Activated T-helper 2 cell treated with anti-CD3 and anti-CD28 coated beads, Interferon-gamma antibody, Interleukin-2, Interleukin-4, amounts not matched to agents 10 μg/mL and 5 μg/mL and 100 μg/mL, durations not matched to agents 14 hours and 24 hours and 36 hours (primary cell): Measurements from ENCODE around the gene MYL4. TPM values are rescaled to one million over a fixed set of nuclear protein-coding genes. Genes with fewer than 3 reads are reported as not detected.
"Not testable (repeated sequence)": the region's sequence is repeated elsewhere in the genome, so short reads cannot be mapped to it uniquely, and the experiment has no call there.

Experiments used
- DNase-seq: peaks from one replicate; pipeline ENCODE4 v3.0.0; 2021; ENCODE audit warnings: low spot score
- H3K27ac Mint-ChIP-seq: one replicate; pipeline ENCODE4 v1.8.0; 2021; ENCODE audit warnings: mixed read lengths
- H3K27me3 Mint-ChIP-seq: one replicate; pipeline ENCODE4 v1.8.0; 2021; ENCODE audit warnings: low read depth, mixed read lengths
- H3K36me3 Mint-ChIP-seq: one replicate; pipeline ENCODE4 v1.8.0; 2021; ENCODE audit warnings: low read depth, mixed read lengths
- H3K4me1 Mint-ChIP-seq: one replicate; pipeline ENCODE4 v1.8.0; 2021; ENCODE audit warnings: low read depth, mixed read lengths
- H3K4me3 Mint-ChIP-seq: one replicate; pipeline ENCODE4 v1.8.0; 2021; ENCODE audit warnings: low read depth, mild to moderate bottlenecking, moderate library complexity, mixed read lengths
- H3K9me3 Mint-ChIP-seq: one replicate; pipeline ENCODE4 v1.8.0; 2021; ENCODE audit warnings: mixed read lengths
- intact Hi-C: fragments of 100-400 bp; cut with micrococcal nuclease; formaldehyde crosslinking; loops from one replicate; pipeline ENCODE4 v1.15.1; 2023
- total RNA-seq: library from RNA; stranded (reverse); gene quantifications from 2 replicates; pipeline ENCODE4 v1.2.3, GENCODE V29; 2022

Gene MYL4
- total RNA-seq, 1 donor from 2014 or later: not detected

DNA sequence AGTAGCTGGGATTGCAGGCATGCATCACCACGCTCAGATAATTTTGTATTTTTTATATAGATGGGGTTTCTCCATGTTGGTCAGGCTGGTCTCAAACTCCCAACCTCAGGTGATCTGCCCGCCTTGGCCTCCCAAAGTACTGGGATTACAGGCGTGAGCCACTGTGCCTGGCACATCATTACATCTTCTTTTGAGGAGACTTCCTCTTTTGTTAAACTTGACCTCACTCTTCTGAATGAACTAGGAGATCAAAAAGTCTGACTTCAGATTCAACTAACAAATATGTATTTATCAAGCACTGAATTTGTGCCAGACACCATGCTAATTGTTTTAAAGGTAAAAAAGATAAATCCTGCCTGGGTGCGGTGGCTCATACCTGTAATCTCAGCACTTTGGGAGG, 7.7 kb downstream of the MYL4 start:
- DNase-seq, H3K4me3 Mint-ChIP-seq, H3K36me3 Mint-ChIP-seq, H3K27ac Mint-ChIP-seq, H3K9me3 Mint-ChIP-seq, intact Hi-C loops: not testable (repeated sequence)
- Mint-ChIP-seq H3K27me3 (peaks cover 15% of the 10 kb centered on the region), H3K4me1 (peaks cover 31% of the 10 kb centered on the region)

DNA sequence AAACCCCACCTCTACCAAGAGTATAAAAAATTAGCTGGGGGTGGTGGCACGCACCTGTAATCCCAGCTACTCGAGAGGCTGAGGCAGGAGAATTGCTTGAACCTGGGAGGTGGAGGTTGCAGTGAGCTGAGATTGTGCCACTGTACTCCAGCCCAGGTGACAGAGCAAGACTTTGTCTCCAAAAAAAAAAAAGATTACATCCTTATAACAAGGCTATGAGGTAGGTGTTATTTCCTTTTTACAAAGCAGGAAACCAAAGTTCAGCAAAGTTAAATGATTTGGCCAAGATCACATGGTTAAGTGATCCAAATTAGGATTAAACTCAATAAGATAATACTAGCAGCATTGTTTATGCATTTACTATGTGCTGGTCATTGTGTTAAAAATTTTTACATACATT, 8.1 kb downstream of the MYL4 start:
- Mint-ChIP-seq H3K27me3 (peaks cover 13% of the 10 kb centered on the region), H3K4me1 (peaks cover 31% of the 10 kb centered on the region)
- intact Hi-C loops, H3K36me3 Mint-ChIP-seq, DNase-seq, H3K27ac Mint-ChIP-seq, H3K4me3 Mint-ChIP-seq, H3K9me3 Mint-ChIP-seq: not testable (repeated sequence)

DNA sequence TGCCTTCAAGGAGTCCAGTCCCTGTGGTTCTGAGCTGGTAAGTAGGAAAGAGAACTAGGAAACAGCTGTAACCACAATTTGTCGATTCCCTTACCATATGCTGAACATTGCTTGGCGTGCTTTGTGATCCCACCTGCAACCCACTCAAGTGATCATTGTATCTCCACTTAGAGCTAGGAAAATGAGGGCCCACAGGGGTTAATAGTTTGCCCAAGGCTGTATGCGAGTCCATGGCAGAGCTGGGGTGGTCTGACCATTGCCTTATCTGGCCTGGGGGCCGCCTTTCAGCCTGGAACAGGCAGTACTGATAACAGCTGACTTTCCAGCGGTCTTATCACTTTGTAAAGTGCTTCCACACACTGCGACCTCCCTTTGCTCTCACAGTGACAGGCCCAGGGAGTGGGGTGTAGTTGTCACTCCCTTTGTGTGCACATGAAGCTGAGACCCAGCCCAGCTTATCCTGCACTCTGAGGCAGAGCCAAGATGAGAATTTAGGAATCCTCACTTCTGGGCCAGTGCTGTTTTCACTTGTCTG, 9.8 kb downstream of the MYL4 start:
- Mint-ChIP-seq H3K4me1 (peaks cover 31% of the 10 kb centered on the region), H3K4me3 (no peak overlapping the region), H3K27me3 (peaks cover 7% of the 10 kb centered on the region), H3K36me3 (peaks cover 1% of the 10 kb centered on the region), H3K27ac (no peak overlapping the region), H3K9me3 (peaks cover 6% of the 10 kb centered on the region)
- intact Hi-C loops: no loop called here
- DNase-seq: no peak

DNA sequence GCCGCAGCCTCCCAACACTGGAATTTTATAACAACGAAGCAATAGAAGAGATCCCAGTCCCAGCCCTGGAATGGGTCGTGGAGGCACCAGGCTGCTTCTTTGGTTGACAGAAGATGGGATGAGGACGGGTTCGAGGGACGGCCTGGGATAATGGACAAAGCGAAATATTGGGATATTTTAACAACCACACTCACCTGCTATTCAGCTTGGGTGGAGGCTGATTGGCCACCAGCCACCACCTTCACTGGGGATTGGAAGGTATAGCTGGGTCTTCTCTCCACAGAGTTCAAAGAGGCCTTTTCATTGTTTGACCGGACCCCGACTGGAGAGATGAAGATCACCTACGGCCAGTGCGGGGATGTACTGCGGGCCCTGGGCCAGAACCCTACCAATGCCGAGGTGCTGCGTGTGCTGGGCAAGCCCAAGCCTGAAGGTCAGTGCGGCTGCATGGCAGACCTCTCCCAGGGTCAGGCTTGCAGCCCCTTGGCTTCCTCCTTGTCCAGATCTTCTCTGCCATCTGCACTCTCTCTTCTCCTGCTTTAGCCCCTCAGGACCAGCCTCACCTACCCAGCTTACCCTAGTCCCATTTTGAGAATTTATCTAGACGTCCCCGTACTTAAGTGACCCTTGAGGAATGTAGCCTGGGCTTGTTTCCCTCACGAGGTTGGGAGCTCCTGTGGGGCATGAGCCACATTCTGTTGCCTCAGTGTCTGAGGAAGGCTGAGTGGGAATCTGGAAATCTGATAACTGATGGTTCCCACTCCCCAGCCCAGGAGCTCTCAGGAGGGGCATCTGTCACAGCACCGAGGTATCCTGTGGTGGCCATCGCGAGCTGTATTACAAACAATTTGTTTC, 10.7 kb downstream of the MYL4 start:
- intact Hi-C loops: no loop called here
- Mint-ChIP-seq H3K4me1 (peaks cover 31% of the 10 kb centered on the region), H3K9me3 (peaks cover 13% of the 10 kb centered on the region), H3K36me3 (peaks cover 3% of the 10 kb centered on the region), H3K27me3 (peaks cover 7% of the 10 kb centered on the region), H3K27ac (no peak overlapping the region), H3K4me3 (no peak overlapping the region)
- DNase-seq: no peak

DNA sequence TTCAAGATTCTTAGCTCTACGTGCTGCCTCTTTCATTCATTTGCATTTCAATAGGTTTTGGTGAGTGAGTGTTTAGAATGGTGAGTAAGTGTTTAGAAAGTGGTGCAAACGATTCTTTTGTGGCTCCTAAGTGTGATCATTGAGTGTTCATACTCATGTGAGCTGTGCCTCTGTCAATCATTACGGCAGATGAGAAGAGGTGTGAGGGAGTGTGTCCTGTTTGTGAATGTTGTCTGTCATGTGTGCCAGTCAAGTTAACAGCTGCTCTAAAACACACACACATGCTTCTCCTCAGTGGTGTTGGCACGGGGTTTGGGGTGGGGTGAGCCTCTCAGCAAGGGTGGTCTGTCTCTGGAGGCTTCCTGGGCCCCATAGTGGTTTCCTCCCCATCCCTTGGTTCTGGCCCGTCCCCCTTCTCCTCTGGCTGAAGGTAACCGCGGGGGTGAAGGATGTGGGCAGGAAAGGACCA, 11.4 kb downstream of the MYL4 start:
- no peak overlapping the region for H3K4me3 Mint-ChIP-seq
- H3K4me1 Mint-ChIP-seq: peaks cover 31% of the 10 kb centered on the region
- peaks cover 13% of the 10 kb centered on the region for H3K9me3 Mint-ChIP-seq
- intact Hi-C loops: no loop called here
- no peak overlapping the region for H3K27ac Mint-ChIP-seq
- H3K27me3 Mint-ChIP-seq: peaks cover 4% of the 10 kb centered on the region
- no peak for DNase-seq
- peaks cover 3% of the 10 kb centered on the region for H3K36me3 Mint-ChIP-seq

DNA sequence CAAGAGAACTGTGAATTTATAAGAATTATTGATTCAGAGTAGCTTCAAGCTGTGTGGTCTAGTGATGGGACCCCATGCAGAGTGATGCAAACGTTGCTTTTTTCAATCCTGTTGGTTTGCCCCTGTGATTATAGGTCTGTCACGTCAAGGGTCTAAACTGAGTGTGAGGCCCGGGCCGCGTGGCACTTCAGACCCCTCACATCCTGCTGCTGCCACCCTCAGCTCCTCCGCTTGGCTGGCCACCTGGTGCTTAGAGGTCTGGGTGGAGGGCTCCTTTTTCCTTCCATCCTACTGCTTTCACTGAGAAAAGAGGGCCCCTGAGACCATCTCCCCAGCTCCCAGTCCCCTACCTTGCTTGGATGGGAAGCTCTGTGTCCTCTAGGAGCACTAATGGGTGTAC, 12.0 kb downstream of the MYL4 start:
- H3K27me3 Mint-ChIP-seq: peaks cover 2% of the 10 kb centered on the region
- no peak overlapping the region for H3K4me3 Mint-ChIP-seq
- intact Hi-C loops: no loop called here
- peaks cover 31% of the 10 kb centered on the region for H3K4me1 Mint-ChIP-seq
- no peak overlapping the region for H3K27ac Mint-ChIP-seq
- no peak for DNase-seq
- H3K9me3 Mint-ChIP-seq: peaks cover 13% of the 10 kb centered on the region
- peaks cover 3% of the 10 kb centered on the region for H3K36me3 Mint-ChIP-seq

DNA sequence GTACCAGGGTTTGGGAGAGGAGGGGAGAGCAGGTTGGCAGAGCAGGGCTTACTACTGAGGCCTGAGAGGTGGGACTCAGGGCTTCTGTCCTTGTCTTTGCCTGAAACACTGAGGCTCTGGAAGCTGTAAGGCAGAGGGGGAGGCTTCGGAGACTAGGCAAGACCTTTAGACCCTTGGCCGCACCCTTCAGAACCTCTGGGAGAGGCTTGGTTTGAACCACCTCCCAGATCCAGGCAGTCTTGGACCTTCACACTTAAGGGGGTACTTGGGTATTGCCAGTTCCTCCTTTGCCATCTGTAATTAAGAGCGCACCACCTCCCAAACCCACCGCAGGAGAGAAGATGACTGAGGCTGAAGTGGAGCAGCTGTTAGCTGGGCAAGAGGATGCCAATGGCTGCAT, 12.9 kb downstream of the MYL4 start:
- DNase-seq: no peak
- intact Hi-C loops: no loop called here
- no peak overlapping the region for H3K4me3 Mint-ChIP-seq
- no peaks in the 10 kb centered on the region for H3K27me3 Mint-ChIP-seq
- H3K9me3 Mint-ChIP-seq: peaks cover 13% of the 10 kb centered on the region
- no peak overlapping the region for H3K27ac Mint-ChIP-seq
- H3K36me3 Mint-ChIP-seq: peaks cover 3% of the 10 kb centered on the region
- peaks cover 30% of the 10 kb centered on the region for H3K4me1 Mint-ChIP-seq

DNA sequence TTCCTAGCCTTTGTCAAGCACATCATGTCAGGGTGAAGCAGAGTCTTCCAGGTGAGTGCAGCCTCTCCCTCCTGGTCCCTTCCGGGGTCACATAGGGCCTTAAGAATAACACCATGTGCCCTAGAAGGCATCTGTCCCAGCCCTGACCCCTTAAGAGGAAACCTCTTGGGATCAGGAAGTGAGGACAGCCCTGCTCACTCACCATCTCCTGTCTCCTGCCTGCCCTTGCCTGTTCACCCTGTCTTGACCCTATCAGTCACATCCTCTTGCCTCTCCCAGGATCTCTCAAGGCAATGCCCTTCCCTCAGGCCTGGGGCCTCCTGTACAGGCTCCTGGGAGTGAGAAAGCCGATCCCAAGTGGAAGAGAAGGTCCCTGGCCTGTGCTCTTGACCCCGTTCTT, 13.9 kb downstream of the MYL4 start:
- DNase-seq: no peak
- Mint-ChIP-seq H3K9me3 (peaks cover 13% of the 10 kb centered on the region), H3K27ac (no peak overlapping the region), H3K4me3 (no peak overlapping the region), H3K4me1 (peaks cover 30% of the 10 kb centered on the region), H3K36me3 (peaks cover 3% of the 10 kb centered on the region), H3K27me3 (peaks cover 4% of the 10 kb centered on the region)
- intact Hi-C loops: no loop called here

DNA sequence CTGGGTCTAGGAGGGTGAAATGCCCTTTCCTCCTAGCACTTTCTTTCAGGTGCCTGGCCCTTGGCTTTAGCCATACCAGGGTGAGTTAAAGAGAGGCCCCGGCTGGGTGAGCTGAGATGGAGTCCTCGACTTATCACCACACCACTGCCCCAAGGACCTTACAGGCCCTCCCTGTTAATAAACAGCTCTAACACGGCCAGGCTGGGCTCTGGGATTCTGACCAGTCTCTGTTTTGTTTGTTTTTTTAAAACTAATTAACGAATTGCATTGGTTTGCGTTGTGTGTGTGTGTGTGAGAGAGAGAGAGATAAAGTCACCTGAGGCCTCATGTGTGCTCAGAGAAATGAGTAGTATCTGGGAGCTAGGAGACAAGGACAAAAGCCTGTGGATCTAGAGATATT, 14.3 kb downstream of the MYL4 start:
- H3K4me3 Mint-ChIP-seq: no peak overlapping the region
- intact Hi-C loops: no loop called here
- H3K27me3 Mint-ChIP-seq: peaks cover 4% of the 10 kb centered on the region
- peaks cover 13% of the 10 kb centered on the region for H3K9me3 Mint-ChIP-seq
- peaks cover 28% of the 10 kb centered on the region for H3K4me1 Mint-ChIP-seq
- H3K36me3 Mint-ChIP-seq: peaks cover 3% of the 10 kb centered on the region
- DNase-seq: no peak
- no peak overlapping the region for H3K27ac Mint-ChIP-seq

DNA sequence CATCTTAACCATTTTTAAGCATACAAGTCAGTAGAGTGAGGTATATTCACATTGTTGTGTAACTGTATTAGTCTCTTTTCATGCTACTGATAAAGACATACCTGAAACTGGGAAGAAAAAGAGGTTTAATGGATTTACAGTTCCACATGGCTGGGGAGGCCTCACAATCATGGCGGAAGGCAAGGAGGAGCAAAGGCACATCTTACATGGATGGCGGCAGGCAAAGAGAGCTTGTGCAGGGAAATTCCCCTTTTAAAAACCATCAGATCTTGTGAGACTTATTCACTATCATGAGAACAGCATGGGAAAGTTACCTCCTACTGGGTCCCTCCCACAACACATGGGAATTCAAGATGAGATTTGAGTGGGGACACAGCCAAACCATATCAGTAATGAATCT, 14.9 kb downstream of the MYL4 start:
- H3K27me3 Mint-ChIP-seq, DNase-seq, intact Hi-C loops, H3K36me3 Mint-ChIP-seq, H3K27ac Mint-ChIP-seq, H3K4me3 Mint-ChIP-seq: not testable (repeated sequence)
- H3K9me3 Mint-ChIP-seq: peaks cover 13% of the 10 kb centered on the region
- H3K4me1 Mint-ChIP-seq: peaks cover 23% of the 10 kb centered on the region

DNA sequence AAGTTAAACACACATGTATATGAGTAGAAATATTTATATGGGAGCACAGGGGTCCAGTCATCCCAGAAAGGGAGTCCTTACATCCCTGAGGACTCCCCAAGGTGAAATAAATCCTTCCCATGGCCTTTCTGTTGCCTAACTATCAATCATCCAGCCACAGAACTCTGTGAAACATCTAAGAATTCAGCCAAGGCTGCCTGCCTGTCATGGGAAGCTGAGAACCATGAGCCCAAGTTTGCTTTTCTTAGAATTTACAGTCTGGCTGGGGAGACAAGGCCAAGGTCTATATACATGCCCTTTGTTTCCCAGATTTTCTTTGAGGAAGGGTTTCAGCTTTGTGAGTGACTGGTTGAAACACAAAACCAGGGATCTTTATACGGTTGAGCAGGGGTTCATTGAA, 15.8 kb downstream of the MYL4 start:
- Mint-ChIP-seq H3K36me3 (peaks cover 3% of the 10 kb centered on the region), H3K27ac (no peak overlapping the region), H3K27me3 (peaks cover 4% of the 10 kb centered on the region), H3K9me3 (peaks cover 13% of the 10 kb centered on the region), H3K4me1 (peaks cover 24% of the 10 kb centered on the region), H3K4me3 (no peak overlapping the region)
- DNase-seq: no peak
- intact Hi-C loops: no loop called here

DNA sequence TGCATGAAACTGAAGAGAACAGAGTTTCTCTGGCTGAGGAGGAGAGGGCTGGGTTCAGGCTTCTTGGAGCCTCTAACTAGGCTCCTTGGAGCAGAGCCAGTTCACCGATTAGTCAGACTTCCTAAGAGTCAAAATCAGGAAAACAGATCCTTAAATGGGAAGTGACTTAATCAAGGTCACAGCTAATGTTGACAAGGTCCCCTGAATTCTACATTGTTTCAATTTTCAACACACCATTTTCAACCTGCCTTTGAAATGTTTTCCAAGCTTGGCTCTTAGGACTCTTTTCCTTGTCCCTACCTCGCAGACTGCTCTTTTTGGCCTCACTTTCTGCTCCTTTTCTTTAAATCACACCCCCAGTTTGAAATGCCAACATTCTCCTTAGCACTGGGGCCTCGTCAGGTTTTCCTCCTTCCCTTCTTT, 16.3 kb downstream of the MYL4 start:
- intact Hi-C loops: no loop called here
- no peak for DNase-seq
- Mint-ChIP-seq H3K9me3 (peaks cover 13% of the 10 kb centered on the region), H3K4me3 (no peak overlapping the region), H3K36me3 (peaks cover 3% of the 10 kb centered on the region), H3K27ac (no peak overlapping the region), H3K4me1 (peaks cover 24% of the 10 kb centered on the region), H3K27me3 (peaks cover 7% of the 10 kb centered on the region)

DNA sequence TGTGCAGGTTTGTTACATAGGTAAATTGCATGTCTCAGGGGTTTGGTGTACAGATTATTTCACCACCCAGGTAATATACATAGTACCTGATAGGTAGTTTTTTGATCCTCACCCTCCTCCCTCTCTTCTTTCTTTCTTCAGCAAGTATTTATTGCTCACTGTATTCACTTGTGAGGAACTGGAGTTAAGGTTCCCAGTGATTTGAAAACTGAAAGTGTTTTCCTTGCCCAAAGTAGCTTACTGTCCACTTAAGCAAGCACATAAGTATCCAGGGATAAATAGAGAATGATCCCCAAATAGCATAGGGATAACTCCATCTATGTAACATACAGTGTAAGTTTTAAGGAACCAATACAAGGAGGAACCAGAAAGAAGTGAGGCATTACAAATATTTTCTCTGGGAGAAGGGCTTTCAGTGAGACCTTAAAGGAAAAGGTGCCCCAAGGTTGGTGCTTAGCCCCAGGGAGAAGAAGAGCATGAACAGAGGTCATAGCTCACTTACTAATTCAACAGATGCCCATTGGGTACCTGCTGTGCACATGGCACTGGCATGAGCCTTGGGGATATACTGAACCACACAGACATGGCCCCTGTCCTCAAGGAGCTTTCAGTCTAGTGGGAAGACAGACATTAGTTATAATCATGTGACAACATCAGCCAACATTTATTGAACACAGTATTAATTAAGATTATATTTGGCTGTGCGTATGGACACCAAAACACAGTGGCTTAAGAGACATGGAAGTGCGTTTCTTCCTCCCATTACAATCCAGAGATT, 17.0 kb downstream of the MYL4 start:
- H3K27me3 Mint-ChIP-seq: peaks cover 14% of the 10 kb centered on the region
- H3K36me3 Mint-ChIP-seq: peaks cover 3% of the 10 kb centered on the region
- peaks cover 13% of the 10 kb centered on the region for H3K9me3 Mint-ChIP-seq
- DNase-seq: no peak
- no peak overlapping the region for H3K4me3 Mint-ChIP-seq
- no peak overlapping the region for H3K27ac Mint-ChIP-seq
- intact Hi-C loops: no loop called here
- peaks cover 22% of the 10 kb centered on the region for H3K4me1 Mint-ChIP-seq
